Activated T-cell treated with anti-CD3 and anti-CD28 coated beads for 1 hour (primary cell): ENCODE measurements around the gene TTC21B.

Experiments
- DNase-seq: peaks from one replicate; pipeline ENCODE4 v3.0.0-alpha.2; 2020; ENCODE audit warnings: low read depth

The TTC21B gene

GRCh38 chr2:165835363-165835762 is 118.2 kb downstream of the TTC21B start:
- no peak for DNase-seq

- DNase-seq, result no peak
Measured at GRCh38 chr2:165833156-165833555, 120.4 kb downstream of the TTC21B start.

- DNase-seq, result no peak
Measured at GRCh38 chr2:165827921-165828276, 125.7 kb downstream of the TTC21B start.

GRCh38 chr2:165827016-165827920 is 126.3 kb downstream of the TTC21B start:
- no peak for DNase-seq

GRCh38 chr2:165825041-165825440 is 128.5 kb downstream of the TTC21B start:
- DNase-seq, result no peak
